Measurements from ENCODE around the gene MORC4. TPM values are rescaled to one million over a fixed set of nuclear protein-coding genes. Genes with fewer than 3 reads are reported as not detected.

Gene MORC4
- total RNA-seq, 1 donor from 2014 or later, result 5.7 TPM

DNA sequence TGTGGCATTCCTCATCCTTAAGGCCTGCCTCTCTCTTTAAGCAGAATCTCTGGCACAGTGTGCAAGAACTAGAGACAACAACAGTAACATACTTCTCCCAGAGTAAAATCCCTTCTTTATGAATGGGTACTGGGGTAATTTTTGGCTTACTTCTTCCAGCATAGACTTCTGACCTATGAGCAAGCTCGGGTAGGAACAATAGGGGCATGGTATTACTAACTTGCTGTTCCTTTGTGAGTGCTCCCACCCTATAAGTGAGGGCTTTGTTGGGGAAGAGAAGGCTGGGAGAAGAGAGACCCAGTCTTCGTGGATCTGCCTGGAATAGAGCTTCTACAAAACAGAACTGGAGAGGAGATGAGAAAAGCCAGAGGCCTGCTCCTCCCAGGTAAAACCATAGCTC, 49.6 kb downstream of the MORC4 start:
- Mint-ChIP-seq H3K36me3 (ENCODE audit: low read depth) (no peaks in the 10 kb centered on the region), H3K4me3 (ENCODE audit: low read depth) (no peak overlapping the region), H3K4me1 (ENCODE audit: low read depth) (no peaks in the 10 kb centered on the region), H3K9me3 (no peaks in the 10 kb centered on the region), H3K27me3 (ENCODE audit: low read depth) (no peaks in the 10 kb centered on the region), H3K27ac (no peak overlapping the region)
- no peak for DNase-seq (ENCODE audit: low spot score)
- intact Hi-C loops (cut with micrococcal nuclease), result no loop called here

DNA sequence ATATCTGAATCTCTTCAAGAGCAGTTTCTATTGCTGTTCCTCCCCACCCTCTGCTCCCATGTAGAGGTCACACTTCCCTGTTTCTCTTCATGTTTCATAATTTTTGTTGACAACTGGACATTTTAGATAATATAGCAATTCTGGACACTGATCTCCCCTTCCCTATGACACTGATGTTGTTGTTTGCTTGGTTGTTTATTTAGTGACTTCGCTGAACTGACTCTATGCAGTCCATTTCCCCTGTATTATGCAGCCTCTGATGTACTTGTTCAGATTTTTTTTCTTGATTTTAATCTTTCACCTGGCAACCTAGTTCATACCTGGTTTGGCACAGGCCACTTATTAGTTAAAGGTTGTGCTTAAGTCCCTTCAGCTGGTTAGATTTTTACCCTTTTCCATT, 50.6 kb downstream of the MORC4 start:
- intact Hi-C loops (cut with micrococcal nuclease), result no loop called here
- Mint-ChIP-seq H3K27me3 (ENCODE audit: low read depth) (no peaks in the 10 kb centered on the region), H3K27ac (no peak overlapping the region), H3K4me3 (ENCODE audit: low read depth) (no peak overlapping the region), H3K9me3 (no peaks in the 10 kb centered on the region), H3K36me3 (ENCODE audit: low read depth) (no peaks in the 10 kb centered on the region), H3K4me1 (ENCODE audit: low read depth) (no peaks in the 10 kb centered on the region)
- DNase-seq (ENCODE audit: low spot score), result no peak

DNA sequence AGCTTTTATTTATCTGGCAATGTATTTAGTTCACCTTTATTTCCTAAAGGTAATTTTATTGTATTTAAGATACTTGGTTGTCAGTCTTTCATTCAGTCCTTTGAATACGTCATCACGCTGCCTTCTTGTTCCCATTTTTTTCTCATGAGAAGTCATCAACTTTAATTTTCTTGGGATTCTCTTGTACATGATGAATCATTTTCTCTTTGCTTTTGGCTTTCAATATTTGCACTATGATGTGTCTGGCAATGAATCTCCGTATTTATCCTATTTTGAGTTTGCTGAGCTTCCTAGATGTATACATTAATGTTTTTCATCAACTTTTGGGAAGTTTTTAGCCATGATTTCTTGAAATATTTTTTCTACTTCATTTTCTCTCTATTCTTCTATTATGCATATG, 51.4 kb downstream of the MORC4 start:
- no peak overlapping the region for H3K27ac Mint-ChIP-seq

DNA sequence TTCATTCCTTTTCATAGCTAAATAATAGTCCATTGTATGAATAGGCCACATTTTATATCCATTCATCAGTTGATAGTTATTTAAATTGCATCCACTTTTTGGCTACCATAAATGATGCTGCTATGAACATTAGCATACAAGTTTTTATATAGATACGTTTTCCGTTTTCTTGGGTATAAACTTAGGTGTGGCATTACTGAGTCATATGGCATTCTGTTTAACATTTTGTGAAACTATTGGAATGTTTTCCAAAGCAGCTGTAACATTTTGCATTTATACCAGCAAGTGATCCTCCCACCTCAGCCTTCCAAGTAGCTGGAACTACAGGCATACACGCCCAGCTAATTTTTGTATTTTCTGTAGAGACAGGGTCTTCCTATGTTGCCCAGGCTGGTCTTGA, 53.5 kb downstream of the MORC4 start:
- Mint-ChIP-seq H3K4me3 (ENCODE audit: low read depth) (no peak overlapping the region), H3K36me3 (ENCODE audit: low read depth) (no peaks in the 10 kb centered on the region), H3K27me3 (ENCODE audit: low read depth) (no peaks in the 10 kb centered on the region), H3K27ac (no peak overlapping the region), H3K9me3 (no peaks in the 10 kb centered on the region), H3K4me1 (ENCODE audit: low read depth) (no peaks in the 10 kb centered on the region)
- intact Hi-C loops (cut with micrococcal nuclease), result no loop called here
- DNase-seq (ENCODE audit: low spot score), result no peak

More for the DNA sequence above, 51.4 kb downstream of the MORC4 start:
- Mint-ChIP-seq H3K9me3 (no peaks in the 10 kb centered on the region), H3K36me3 (ENCODE audit: low read depth) (no peaks in the 10 kb centered on the region), H3K4me1 (ENCODE audit: low read depth) (no peaks in the 10 kb centered on the region), H3K27me3 (ENCODE audit: low read depth) (no peaks in the 10 kb centered on the region), H3K4me3 (ENCODE audit: low read depth) (no peak overlapping the region)
- DNase-seq (ENCODE audit: low spot score), result no peak
- intact Hi-C loops (cut with micrococcal nuclease), result no loop called here

DNA sequence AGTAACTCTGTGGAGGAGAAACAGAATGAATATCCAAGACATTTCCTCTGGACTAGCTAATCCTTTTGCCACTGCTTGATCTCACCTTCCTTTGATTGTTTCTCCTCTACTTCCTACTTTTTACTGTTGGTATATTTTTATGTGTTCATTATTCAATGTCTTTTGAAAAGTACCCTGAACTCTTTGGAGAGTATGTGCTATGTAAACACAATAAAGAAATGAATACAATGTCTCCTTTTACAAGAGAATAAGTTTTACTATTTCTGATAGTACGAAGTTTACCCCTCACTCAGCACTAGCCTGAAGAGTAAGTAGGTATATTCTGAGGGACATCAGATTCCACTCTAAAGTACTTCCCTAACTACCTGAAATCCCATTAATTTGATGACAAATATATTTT, 59.9 kb downstream of the MORC4 start:
- DNase-seq (ENCODE audit: low spot score), result no peak
- H3K27me3 Mint-ChIP-seq (ENCODE audit: low read depth), result no peaks in the 10 kb centered on the region
- H3K27ac Mint-ChIP-seq, result no peak overlapping the region
- H3K4me3 Mint-ChIP-seq (ENCODE audit: low read depth), result no peak overlapping the region
- intact Hi-C loops (cut with micrococcal nuclease), result no loop called here
- no peaks in the 10 kb centered on the region for H3K4me1 Mint-ChIP-seq (ENCODE audit: low read depth)
- H3K36me3 Mint-ChIP-seq (ENCODE audit: low read depth), result no peaks in the 10 kb centered on the region
- H3K9me3 Mint-ChIP-seq, result no peaks in the 10 kb centered on the region

DNA sequence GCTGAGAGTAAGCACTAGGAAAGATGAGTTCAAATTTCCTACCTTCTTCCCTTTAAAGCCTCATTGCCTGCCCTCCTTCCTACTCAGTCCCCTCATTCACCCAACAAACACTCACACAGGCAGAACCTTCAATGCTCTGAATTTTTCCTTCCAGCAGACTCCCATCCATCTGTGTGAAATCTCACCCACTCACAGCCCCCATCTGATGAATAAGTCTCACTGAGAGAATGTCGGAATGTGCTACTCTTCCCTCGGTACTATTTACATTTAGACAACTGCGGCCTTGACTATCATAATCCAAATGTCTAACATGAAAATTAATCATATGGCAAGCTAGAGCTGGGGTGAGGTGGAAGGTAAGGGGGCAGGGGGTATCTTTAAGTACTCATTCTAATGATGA, 60.4 kb downstream of the MORC4 start:
- Mint-ChIP-seq H3K36me3 (ENCODE audit: low read depth) (no peaks in the 10 kb centered on the region), H3K4me1 (ENCODE audit: low read depth) (no peaks in the 10 kb centered on the region), H3K27ac (no peak overlapping the region), H3K4me3 (ENCODE audit: low read depth) (no peak overlapping the region), H3K27me3 (ENCODE audit: low read depth) (no peaks in the 10 kb centered on the region), H3K9me3 (no peaks in the 10 kb centered on the region)
- intact Hi-C loops (cut with micrococcal nuclease), result no loop called here
- DNase-seq (ENCODE audit: low spot score), result no peak

DNA sequence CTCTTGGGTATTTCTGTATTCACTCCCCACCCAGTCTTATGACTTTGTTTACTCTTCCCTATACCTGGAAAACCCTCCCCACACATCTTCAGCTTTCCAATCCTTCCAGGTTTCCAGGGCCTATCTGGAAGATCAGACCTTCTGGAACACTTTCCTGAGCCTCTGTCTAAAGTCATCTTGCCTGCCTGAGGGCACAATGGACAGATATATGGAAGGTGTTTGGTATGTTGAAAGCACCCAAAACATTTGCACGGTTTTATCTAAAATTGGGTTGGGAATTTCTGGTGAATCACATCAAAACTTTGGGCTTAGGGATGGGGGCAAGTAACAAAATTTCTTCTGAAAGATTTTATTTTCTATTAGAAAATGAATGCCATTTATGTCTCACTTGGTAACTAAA, 63.8 kb downstream of the MORC4 start:
- Mint-ChIP-seq H3K4me1 (ENCODE audit: low read depth) (no peaks in the 10 kb centered on the region), H3K27ac (no peak overlapping the region), H3K4me3 (ENCODE audit: low read depth) (no peak overlapping the region), H3K27me3 (ENCODE audit: low read depth) (no peaks in the 10 kb centered on the region), H3K9me3 (no peaks in the 10 kb centered on the region), H3K36me3 (ENCODE audit: low read depth) (no peaks in the 10 kb centered on the region)
- DNase-seq (ENCODE audit: low spot score), result no peak
- intact Hi-C loops (cut with micrococcal nuclease), result no loop called here

DNA sequence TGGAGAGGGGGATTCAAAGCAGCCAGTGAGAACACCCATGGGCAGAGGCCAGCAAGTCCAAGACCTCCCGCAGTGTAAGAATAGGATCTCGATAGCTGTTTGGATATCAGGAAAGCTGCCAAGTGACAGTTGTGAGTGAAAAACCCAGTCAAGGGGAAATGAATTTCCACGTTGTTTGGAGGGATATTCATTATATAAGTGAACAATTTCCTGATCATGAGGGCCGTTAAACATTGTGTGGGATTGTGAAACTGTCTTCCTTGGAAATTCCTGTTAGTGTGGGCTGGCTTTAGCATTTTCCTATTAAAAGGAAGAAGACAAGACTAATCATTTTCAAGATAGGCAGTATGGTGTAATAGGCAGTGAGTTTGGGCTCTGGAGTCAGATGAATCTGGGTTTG, 64.8 kb downstream of the MORC4 start:
- Mint-ChIP-seq H3K36me3 (ENCODE audit: low read depth) (no peaks in the 10 kb centered on the region), H3K27ac (no peak overlapping the region), H3K4me3 (ENCODE audit: low read depth) (no peak overlapping the region), H3K27me3 (ENCODE audit: low read depth) (no peaks in the 10 kb centered on the region), H3K9me3 (no peaks in the 10 kb centered on the region), H3K4me1 (ENCODE audit: low read depth) (no peaks in the 10 kb centered on the region)
- intact Hi-C loops (cut with micrococcal nuclease), result no loop called here
- DNase-seq (ENCODE audit: low spot score), result no peak

DNA sequence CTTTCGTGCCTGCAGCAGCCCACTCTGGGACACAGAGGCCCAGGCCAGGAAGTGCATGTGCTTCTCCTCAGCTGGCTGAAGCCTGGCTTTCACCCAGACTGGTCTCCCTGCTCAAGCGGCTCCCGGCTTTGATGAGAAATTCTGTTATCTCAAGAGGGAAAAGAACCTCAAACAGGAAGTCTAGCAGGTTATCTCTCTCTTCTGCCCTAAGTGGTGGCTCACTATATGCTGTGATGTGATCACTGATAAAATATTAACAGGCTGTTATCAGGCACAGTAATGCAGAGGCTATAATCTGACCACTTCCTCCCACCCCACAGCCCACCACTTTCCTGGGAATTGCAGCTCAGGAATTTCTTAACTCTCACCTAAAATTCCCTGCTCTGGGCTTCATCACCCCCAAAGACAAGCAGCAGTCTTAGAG, 66.5 kb downstream of the MORC4 start:
- intact Hi-C loops (cut with micrococcal nuclease), result no loop called here
- no peak for DNase-seq (ENCODE audit: low spot score)
- Mint-ChIP-seq H3K4me3 (ENCODE audit: low read depth) (no peak overlapping the region), H3K36me3 (ENCODE audit: low read depth) (no peaks in the 10 kb centered on the region), H3K27me3 (ENCODE audit: low read depth) (no peaks in the 10 kb centered on the region), H3K4me1 (ENCODE audit: low read depth) (no peaks in the 10 kb centered on the region), H3K27ac (no peak overlapping the region), H3K9me3 (no peaks in the 10 kb centered on the region)

DNA sequence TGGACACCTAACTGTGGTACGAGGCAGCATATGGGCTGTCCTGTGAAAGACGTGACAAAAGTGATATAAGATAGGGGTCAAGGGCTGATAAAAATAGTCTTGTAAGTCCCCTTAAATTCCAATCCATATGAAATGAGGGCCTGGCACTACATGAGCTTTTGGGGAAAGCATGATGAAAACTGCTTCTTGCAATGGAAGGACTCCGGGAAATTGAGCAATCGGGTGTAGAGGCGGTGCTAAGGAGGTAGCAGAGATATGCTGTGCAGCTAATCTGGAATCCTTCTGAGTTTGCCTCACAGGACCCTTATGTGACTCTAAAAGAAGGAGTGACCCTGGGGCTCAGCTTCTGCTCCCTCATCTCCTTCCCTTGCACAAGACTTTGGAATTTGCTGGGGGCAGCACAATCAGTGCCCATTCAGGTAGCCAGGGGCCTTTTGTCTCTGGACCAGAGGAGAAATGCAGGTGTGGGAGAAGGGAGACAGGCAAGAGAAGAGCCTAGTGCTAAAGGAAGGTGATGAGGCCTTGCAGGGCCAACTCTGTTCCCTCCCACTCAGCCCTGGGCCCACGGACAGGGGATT, 67.0 kb downstream of the MORC4 start:
- H3K4me3 Mint-ChIP-seq (ENCODE audit: low read depth), result no peak overlapping the region
- no peaks in the 10 kb centered on the region for H3K36me3 Mint-ChIP-seq (ENCODE audit: low read depth)
- no peak overlapping the region for H3K27ac Mint-ChIP-seq
- DNase-seq (ENCODE audit: low spot score), result no peak
- no peaks in the 10 kb centered on the region for H3K4me1 Mint-ChIP-seq (ENCODE audit: low read depth)
- no peaks in the 10 kb centered on the region for H3K27me3 Mint-ChIP-seq (ENCODE audit: low read depth)
- no peaks in the 10 kb centered on the region for H3K9me3 Mint-ChIP-seq
- intact Hi-C loops (cut with micrococcal nuclease), result no loop called here

DNA sequence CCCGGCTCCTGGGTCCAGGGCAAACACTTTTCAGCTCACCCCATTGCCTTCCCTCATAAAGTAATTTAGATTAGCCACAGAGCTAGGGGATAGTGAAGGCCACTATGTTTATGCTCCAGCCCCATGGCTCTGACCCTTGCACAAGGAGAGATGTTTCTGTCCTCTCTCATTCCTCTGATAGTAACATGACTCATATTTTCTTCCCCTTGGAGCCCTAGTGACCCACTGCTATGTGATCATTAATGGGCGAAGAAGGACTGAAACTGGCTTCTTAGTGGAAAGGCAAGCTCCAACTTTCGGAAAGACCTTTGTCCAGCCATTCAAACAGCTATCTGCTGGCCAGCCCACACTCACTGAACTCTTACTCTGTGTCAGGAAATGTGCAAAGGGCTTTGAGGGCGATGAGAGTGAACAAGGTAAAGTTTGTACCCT, 67.5 kb downstream of the MORC4 start:
- no peaks in the 10 kb centered on the region for H3K27me3 Mint-ChIP-seq (ENCODE audit: low read depth)
- no peaks in the 10 kb centered on the region for H3K9me3 Mint-ChIP-seq
- no peak overlapping the region for H3K27ac Mint-ChIP-seq
- no peaks in the 10 kb centered on the region for H3K36me3 Mint-ChIP-seq (ENCODE audit: low read depth)
- intact Hi-C loops (cut with micrococcal nuclease), result no loop called here
- no peaks in the 10 kb centered on the region for H3K4me1 Mint-ChIP-seq (ENCODE audit: low read depth)
- H3K4me3 Mint-ChIP-seq (ENCODE audit: low read depth), result no peak overlapping the region
- DNase-seq (ENCODE audit: low spot score), result no peak

DNA sequence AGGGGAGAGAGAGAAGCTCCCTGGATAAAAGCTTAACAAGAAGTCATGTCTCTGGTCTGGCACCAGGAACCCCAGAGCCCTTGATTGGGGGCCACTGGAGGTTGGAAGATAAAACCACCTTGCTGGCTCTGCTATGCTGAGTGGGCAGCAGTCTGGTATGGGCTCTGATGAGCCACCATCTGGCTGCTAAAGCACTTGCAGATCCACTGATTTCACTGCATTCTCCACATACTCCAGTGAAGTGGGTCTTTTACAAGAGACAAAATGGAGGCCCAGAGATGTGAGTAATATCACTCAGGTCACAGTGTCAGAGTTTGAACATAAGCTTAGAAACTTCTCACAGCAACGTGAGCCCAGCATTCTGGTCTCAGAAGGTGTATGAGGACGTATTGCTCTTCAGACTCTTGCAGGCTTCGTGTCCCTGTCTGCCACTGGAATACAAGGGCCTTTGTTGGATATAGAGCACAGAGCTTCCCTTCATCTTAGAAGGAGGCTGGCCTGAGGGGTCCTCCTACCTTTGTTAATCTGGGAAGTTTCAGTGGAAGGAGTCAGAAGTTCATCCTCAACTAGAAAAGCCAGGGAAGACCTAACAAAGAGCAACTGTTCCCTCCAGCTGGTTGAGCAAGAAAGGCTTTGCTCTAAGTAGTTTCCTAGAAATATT, 68.1 kb downstream of the MORC4 start:
- no peaks in the 10 kb centered on the region for H3K36me3 Mint-ChIP-seq (ENCODE audit: low read depth)
- H3K9me3 Mint-ChIP-seq, result no peaks in the 10 kb centered on the region
- H3K4me1 Mint-ChIP-seq (ENCODE audit: low read depth), result no peaks in the 10 kb centered on the region
- no peaks in the 10 kb centered on the region for H3K27me3 Mint-ChIP-seq (ENCODE audit: low read depth)
- no peak overlapping the region for H3K4me3 Mint-ChIP-seq (ENCODE audit: low read depth)
- H3K27ac Mint-ChIP-seq, result no peak overlapping the region
- intact Hi-C loops (cut with micrococcal nuclease), result no loop called here
- DNase-seq (ENCODE audit: low spot score), result no peak

DNA sequence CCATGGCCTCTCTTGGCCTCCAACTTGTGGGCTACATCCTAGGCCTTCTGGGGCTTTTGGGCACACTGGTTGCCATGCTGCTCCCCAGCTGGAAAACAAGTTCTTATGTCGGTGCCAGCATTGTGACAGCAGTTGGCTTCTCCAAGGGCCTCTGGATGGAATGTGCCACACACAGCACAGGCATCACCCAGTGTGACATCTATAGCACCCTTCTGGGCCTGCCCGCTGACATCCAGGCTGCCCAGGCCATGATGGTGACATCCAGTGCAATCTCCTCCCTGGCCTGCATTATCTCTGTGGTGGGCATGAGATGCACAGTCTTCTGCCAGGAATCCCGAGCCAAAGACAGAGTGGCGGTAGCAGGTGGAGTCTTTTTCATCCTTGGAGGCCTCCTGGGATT, 71.8 kb downstream of the MORC4 start:
- no peak overlapping the region for H3K4me3 Mint-ChIP-seq (ENCODE audit: low read depth)
- no peaks in the 10 kb centered on the region for H3K4me1 Mint-ChIP-seq (ENCODE audit: low read depth)
- H3K27ac Mint-ChIP-seq, result no peak overlapping the region
- intact Hi-C loops (cut with micrococcal nuclease), result no loop called here
- no peaks in the 10 kb centered on the region for H3K27me3 Mint-ChIP-seq (ENCODE audit: low read depth)
- DNase-seq (ENCODE audit: low spot score), result no peak
- no peaks in the 10 kb centered on the region for H3K36me3 Mint-ChIP-seq (ENCODE audit: low read depth)
- no peaks in the 10 kb centered on the region for H3K9me3 Mint-ChIP-seq

DNA sequence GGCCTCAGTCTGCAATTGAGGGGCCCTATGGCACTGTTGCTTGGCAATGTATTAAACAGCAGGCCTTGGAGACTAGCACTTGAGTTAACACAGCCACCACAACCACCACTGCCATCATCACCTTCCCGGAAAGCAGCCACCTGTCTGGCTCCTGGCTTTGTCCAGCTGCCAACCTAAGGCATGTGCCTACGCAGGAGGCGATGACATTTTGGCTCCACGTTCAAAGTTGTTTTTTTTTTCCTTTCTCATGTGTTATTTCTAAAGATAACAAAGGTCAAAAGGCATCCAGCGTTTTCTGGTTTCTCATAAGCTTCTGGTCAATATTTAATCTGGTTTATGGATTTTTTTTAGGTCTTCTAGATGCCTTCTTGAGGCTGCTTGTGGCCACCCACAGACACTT, 72.3 kb downstream of the MORC4 start:
- no peaks in the 10 kb centered on the region for H3K27me3 Mint-ChIP-seq (ENCODE audit: low read depth)
- intact Hi-C loops (cut with micrococcal nuclease), result no loop called here
- no peaks in the 10 kb centered on the region for H3K9me3 Mint-ChIP-seq
- no peaks in the 10 kb centered on the region for H3K4me1 Mint-ChIP-seq (ENCODE audit: low read depth)
- H3K36me3 Mint-ChIP-seq (ENCODE audit: low read depth), result no peaks in the 10 kb centered on the region
- no peak overlapping the region for H3K4me3 Mint-ChIP-seq (ENCODE audit: low read depth)
- H3K27ac Mint-ChIP-seq, result no peak overlapping the region
- no peak for DNase-seq (ENCODE audit: low spot score)

Data from activated T-helper 2 cell treated with anti-CD3 and anti-CD28 coated beads, Interferon-gamma antibody, Interleukin-2, Interleukin-4, amounts not matched to agents 10 μg/mL and 5 μg/mL and 100 μg/mL, durations not matched to agents 14 hours and 24 hours and 36 hours (primary cell).